ENCODE data around the gene GNPTG.

DNA sequence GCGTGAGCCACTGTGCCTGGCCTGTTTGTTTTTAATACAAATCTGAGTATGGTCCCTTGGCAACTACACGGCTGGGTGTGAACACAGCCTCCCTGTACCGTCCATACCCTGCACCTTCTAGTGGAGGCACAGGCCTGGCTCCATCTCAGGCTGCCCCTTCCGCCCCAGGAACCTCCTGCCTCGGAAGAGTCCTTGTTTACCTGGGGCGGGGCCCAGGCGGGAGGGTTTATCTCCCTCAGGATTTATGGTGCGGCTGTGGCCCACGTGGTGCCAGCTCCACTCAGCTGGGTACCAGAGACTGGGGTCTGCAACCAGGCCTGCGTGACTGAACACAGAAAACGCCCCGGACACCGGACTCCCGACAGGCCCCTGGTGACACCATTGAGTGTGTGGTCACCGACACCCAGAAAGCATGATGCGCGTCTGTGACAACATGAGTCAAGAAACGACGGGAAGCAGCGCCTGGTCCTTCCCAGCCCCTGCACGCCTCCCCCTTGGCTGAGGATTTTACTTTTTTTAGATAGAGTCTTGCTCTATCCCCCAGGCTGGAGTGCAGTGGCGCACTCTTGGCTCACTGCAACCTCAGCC is 43.8 kb downstream of the GNPTG start:
- TF ChIP-seq, protein P1, sequence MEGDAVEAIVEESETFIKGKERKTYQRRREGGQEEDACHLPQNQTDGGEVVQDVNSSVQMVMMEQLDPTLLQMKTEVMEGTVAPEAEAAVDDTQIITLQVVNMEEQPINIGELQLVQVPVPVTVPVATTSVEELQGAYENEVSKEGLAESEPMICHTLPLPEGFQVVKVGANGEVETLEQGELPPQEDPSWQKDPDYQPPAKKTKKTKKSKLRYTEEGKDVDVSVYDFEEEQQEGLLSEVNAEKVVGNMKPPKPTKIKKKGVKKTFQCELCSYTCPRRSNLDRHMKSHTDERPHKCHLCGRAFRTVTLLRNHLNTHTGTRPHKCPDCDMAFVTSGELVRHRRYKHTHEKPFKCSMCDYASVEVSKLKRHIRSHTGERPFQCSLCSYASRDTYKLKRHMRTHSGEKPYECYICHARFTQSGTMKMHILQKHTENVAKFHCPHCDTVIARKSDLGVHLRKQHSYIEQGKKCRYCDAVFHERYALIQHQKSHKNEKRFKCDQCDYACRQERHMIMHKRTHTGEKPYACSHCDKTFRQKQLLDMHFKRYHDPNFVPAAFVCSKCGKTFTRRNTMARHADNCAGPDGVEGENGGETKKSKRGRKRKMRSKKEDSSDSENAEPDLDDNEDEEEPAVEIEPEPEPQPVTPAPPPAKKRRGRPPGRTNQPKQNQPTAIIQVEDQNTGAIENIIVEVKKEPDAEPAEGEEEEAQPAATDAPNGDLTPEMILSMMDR (IDR thresholded peaks at IDR 0.05): no peak
- TF ChIP-seq POLR2A (IDR thresholded peaks at IDR 0.05): no peak
